HG03571 (cell line): ENCODE data around the gene ACAD10.
A peak's percentile ranks its signal among the peaks of the same experiment; 100 is the strongest.
"Not testable (repeated sequence)": the region's sequence is repeated elsewhere in the genome, so short reads cannot be mapped to it uniquely, and the experiment has no call there.

Experiments used
- ATAC-seq: cut with Tn5 transposase; IDR thresholded peaks from one replicate; pipeline ENCODE4 v1.9.1; 2021; ENCODE audit not compliant: unreplicated experiment

Gene ACAD10

DNA sequence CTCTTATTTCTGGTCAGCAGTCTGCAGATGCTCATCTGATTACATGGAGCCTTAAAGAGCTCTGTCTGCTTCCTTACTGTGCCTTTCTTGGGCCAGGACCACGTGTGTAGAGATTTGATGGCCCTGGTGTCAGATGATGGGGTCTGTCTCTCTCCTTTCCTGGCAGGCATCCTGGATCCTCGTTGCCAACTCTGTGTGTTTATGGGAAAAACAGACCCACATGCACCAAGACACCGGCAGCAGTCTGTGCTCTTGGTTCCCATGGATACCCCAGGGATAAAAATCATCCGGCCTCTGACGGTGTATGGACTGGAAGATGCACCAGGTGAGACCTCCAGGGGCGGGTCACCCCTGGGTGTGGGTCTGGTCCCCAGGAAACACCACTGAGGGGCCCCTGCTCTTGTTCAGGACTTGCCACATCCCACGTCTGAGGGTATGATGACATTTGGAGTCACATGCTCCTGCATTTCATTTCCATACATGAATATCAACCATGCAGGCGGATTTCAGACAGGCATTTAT is 62.4 kb downstream of the ACAD10 start:
- no peak for ATAC-seq

- ATAC-seq, result no peak
Observed at GRCh38 chr12:111748867-111749266, 63.0 kb downstream of the ACAD10 start.

- no peak for ATAC-seq
Observed at GRCh38 chr12:111749391-111749790, 63.5 kb downstream of the ACAD10 start.

- ATAC-seq, result no peak
Observed at GRCh38 chr12:111753144-111753881, 67.5 kb downstream of the ACAD10 start.

GRCh38 chr12:111754671-111755070 is 68.8 kb downstream of the ACAD10 start:
- ATAC-seq, result no peak

DNA sequence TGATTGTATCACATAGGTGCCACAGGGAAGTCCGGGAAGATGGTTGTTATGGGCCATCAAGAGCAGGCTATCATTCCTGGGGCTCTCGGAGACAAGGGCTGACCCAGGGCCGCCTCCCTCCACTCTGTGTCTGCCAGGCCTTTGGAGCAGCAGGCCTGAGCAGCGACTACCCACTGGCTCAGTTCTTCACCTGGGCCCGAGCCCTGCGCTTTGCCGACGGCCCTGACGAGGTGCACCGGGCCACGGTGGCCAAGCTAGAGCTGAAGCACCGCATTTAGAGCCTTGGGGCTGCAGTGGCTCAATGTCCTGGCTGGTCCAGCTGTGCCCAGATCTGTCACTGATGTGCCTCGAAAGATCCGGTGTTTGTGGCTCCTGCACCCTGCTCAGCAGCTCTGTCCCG is 70.3 kb downstream of the ACAD10 start:
- ATAC-seq, result no peak

DNA sequence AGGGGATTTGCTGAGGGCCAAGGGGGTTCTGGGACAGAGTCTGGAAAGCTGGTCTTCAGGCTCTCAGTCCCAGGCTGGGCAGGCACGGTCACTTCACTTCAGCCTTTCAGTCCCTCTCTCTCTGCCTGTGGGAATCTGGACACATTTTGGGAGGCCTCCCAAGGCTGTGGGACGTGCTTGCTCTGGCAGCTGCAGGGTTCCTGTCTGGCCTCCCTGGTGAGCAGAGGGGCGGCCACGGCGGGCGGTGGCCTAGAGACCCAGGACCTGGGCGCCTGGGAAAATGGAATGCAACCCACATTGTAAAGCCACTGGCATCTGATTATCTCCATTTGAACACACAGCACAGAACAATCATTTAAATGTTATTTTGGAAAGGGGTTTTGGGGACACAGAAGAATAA is 70.8 kb downstream of the ACAD10 start:
- no peak for ATAC-seq

DNA sequence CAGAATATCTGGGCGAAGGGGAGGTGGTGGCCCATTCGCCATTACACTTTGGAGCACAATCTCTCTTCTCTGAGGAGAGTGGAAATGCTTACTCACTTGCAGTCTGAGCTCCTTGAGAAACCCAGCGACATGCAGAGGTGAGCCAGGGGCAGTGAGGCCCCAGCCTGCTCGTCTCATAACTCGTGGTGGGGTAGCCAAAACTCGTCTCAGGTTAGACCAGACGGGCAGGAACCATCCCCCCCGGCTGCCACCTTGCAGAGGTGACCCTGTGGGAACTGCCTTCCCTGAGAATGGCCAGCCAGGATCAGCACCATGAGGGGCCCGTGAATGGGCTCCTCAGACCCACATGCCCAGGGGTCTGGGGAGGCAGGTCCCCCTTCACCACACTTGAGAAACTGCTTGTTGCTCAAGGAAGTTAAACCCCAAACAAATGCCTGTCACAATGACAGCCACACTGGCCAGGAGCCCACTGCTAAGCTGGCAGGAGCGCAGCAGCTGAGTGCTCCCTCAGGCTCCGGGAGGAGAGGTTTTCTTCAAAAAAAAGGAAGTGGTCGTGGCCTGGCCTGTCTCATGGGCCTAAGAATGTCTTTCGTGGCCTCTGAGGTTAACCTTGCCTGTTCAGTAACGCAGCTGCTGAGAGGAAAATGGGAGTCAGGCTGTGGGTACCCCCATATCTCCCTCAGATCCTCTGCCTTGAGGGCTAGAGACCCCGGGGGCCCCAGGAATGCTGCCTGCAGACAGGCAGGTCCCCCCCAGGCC is 71.7 kb downstream of the ACAD10 start:
- ATAC-seq, result no peak

DNA sequence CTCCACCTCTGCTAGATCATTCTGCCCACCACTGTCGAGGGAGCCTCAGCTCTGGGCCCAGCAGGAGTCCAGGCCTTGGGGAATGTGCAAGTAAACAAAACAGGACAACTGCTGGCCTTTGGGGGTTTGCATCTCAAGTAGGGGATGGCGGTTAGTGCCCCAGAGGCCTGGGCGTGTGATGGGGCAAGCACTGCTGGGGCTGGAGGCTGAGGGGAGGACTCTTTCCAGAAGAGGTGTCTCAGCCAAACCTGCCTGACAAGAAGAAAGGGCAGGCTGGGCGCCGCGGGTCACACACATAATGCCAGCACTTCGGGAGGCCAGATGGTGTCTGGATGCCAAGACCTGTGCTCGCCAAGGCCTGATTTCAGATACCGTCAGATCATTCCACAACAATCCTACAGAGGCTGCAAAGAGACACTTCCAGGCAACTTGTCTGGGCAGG is 72.3 kb downstream of the ACAD10 start:
- ATAC-seq, result no peak

DNA sequence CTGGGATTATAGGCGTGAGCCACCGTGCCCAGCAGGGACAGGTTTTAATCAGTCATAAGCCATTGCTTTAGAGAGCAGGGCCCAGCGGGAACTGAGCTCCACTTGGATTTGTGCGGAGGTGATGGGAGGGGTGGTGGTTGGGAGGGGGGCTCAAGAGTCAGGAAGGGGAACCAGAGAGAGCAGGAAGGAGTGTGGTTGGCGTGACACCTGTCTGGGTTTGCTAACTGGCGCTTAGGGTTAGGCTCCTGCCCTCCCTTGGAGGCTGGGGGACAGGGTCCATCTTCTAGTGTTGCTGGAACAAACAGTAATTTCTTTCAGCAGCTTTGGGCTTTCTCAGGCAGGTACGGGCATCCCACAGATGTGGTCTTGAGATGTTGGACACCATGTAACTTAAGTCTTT is 73.4 kb downstream of the ACAD10 start:
- no peak for ATAC-seq

DNA sequence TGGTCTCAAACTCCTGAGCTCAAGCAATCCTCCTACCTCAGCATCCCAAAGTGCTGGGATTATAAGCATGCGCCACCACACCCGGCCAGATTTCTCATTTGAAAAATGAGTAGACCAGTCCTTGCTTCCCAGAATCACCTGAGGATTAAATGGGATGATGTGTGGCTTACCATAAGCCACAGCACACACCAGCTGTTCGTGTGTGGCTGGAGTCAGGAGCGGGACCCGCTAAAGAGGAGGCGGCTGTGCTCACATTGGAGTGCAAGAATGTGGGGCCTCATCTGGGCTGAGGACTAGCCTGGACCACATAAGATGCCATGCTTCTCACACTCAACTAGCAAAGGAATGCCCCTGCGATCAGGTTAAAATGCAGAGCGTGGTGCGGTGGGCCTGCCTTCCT is 74.1 kb downstream of the ACAD10 start:
- no peak for ATAC-seq

DNA sequence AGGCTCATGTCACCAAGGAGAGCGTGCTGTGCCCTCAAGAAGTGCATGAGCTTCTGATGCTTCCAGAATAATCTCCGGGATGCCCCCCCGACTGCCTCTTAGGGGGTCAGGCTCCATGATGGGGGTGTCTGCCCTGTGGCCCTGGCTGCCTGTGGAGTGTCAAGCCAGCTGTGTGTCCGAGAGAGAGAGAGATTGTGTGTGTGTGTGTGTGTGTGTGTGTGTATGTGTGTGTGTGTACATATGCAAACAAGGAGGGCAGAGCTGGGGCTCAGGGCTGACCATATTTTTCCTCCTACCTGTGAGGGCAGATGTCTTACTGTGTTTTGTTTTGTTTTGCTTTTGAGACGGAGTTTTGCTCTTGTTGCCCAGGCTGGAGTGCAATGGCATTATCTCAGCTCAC is 75.2 kb downstream of the ACAD10 start:
- no peak for ATAC-seq

DNA sequence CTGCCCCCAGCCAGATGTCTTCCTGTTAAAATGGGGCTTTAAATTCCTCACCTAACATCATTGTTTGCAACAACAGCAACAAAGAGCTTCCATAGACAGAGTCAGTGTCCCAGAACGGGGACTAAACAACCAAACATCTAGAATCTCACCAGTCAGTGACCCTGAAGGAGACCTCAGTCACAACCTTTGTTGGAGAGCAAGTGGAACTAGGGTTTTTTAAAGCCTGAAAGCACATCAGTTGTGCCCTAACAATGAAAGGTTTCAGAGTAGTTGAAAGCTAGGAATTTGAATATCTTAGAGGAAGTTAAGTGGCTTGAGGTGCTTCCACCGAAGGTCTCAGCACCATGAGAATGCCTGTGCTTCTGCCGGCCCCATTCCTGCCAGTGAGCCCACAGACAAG is 75.9 kb downstream of the ACAD10 start:
- no peak for ATAC-seq

GRCh38 chr12:111763552-111763951 is 77.7 kb downstream of the ACAD10 start:
- ATAC-seq, result not testable (repeated sequence)

DNA sequence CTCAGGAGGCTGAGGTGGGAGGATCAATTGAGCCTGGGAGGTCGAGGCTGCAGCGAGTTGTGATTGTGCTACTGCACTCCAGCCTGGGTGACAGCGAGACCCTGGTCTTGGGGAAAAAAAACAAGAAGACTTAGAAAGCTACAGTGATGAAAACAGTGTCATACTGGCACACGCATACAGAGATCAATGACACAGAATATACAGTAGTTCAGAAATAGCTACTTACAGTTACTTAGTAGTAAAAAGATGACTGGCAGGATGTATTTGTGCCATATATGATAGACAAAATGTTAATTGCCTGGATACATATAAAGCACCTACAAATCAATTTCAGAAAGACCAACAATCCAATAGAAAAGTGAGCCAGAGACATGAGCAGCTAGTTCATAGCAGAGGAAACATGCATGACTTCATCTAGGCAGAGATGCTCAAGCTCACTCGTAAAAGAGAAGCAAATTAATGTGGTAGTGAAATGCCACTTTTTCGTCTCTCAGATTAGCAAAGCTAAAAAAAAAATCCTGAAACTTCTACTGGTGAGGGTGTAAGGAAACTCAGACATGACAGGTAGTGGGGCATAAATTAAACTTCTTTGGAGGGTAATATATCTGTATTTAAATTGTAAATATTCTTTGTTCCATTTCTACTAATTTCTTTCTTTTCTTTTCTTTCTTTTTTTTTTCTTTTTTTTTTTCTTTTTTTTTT is 78.4 kb downstream of the ACAD10 start:
- peak; percentile 41 for ATAC-seq

DNA sequence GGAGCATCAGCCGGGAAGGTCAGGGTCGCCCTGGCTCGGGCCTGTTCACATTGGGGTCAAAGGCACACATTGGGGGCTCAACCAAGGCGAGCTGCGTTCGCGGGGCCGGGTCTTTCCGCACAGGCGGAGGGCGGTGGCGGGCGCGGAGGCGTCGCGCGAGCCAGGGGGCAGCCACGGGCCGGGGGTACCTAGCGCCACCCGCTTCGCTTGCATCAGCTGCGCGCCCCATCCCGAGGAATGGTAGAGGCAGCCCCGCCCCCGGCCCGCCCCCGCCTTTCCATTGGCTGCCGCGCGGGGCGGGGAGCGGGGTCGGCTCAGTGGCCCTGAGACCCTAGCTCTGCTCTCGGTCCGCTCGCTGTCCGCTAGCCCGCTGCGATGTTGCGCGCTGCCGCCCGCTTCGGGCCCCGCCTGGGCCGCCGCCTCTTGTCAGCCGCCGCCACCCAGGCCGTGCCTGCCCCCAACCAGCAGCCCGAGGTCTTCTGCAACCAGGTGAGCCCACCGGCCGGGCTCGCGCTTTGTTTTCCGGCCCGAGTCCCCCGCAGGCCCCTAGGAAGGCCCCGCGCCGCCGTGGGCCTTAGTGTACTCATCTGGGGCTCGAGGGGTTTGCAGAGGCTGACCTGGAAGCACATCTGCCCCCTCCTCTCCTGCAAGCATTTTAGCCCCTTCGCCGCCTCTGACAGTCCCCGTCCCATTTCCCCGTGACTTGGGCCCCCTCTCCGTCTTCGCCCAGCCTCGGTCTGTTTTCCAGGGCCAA is 80.9 kb downstream of the ACAD10 start, which contains the start of gene ALDH2:
Gene ALDH2 (plus strand): TSS at position 326 of the 754 bp plus-strand sequence. CDS start 50 bp downstream, at position 376.
- no peak for ATAC-seq

- ATAC-seq, result no peak
Observed at GRCh38 chr12:111767362-111768158, 81.7 kb downstream of the ACAD10 start.

- ATAC-seq, result no peak
Observed at GRCh38 chr12:111768159-111768895, 82.5 kb downstream of the ACAD10 start.

GRCh38 chr12:111769599-111769998 is 83.7 kb downstream of the ACAD10 start:
- no peak for ATAC-seq
